CD14-positive monocyte (primary cell): ENCODE measurements around the gene HERC4. TPM values are rescaled to one million over a fixed set of nuclear protein-coding genes. Genes with fewer than 3 reads are reported as not detected.

ENCODE experiments used
- DNase-seq, 3 donors: peaks; one replicate each; pipeline ENCODE4 v3.0.0-alpha.2; 2011 to 2022
- H2AFZ ChIP-seq: 2 replicates; pipeline ENCODE4 v1.6.0; 2012; ENCODE audit warnings: mild to moderate bottlenecking, low read depth, low read length, inconsistent platforms; ENCODE audit not compliant: insufficient read depth, poor library complexity, severe bottlenecking
- H3K27ac ChIP-seq, 2 donors: 1 replicate in 1 of 2; 2 replicates in 1 of 2; pipeline ENCODE4 v1.5.1; 2012 to 2013; ENCODE audit warnings: low read length in 2 of 2, control low read depth in 1 of 2, inconsistent platforms in 1 of 2, low read depth in 1 of 2, mild to moderate bottlenecking in 1 of 2
- H3K27me3 ChIP-seq, 2 donors: one replicate each; pipeline versions ENCODE4 v1.6.0 to v1.6.1; 2011 to 2013; ENCODE audit warnings: low read length in 2 of 2; ENCODE audit not compliant: control insufficient read depth in 2 of 2, insufficient read depth in 2 of 2
- H3K36me3 ChIP-seq, 2 donors: replicated peaks in 1 of 2; 1 replicate in 1 of 2; 2 replicates in 1 of 2; pipeline versions ENCODE4 v1.5.1 to v1.6.1; 2012 to 2013; ENCODE audit warnings: low read length in 2 of 2, control low read depth in 1 of 2, inconsistent platforms in 1 of 2, mild to moderate bottlenecking in 1 of 2; ENCODE audit not compliant: insufficient read depth in 2 of 2, control insufficient read depth in 1 of 2
- H3K4me1 ChIP-seq, 2 donors: 1 replicate in 1 of 2; 2 replicates in 1 of 2; pipeline versions ENCODE4 v1.5.1 to v1.6.1; 2012 to 2013; ENCODE audit warnings: low read length in 2 of 2, control low read depth in 1 of 2, inconsistent platforms in 1 of 2, mild to moderate bottlenecking in 1 of 2, moderate library complexity in 1 of 2; ENCODE audit not compliant: insufficient read depth in 2 of 2, control insufficient read depth in 1 of 2
- H3K4me2 ChIP-seq: replicated peaks from 2 replicates; pipeline ENCODE3; 2012; ENCODE audit warnings: low read length, moderate library complexity, mild to moderate bottlenecking; ENCODE audit not compliant: poor library complexity, severe bottlenecking; ENCODE audit errors: extremely low read depth
- H3K4me3 ChIP-seq, 3 experiments: fragments of 200-600 bp in 1 of 3; sonication (generic) in 1 of 3; replicated peaks in 1 of 3; 1 replicate in 2 of 3; 2 replicates in 1 of 3; pipeline ENCODE4 v1.5.1; 2011 to 2013; ENCODE audit warnings: low read length in 3 of 3, mild to moderate bottlenecking in 3 of 3, control low read depth in 2 of 3, low read depth in 2 of 3, inconsistent platforms in 1 of 3, moderate library complexity in 1 of 3
- H3K79me2 ChIP-seq: 2 replicates; pipeline ENCODE4 v1.6.0; 2012; ENCODE audit warnings: mild to moderate bottlenecking, control low read depth, inconsistent platforms, low read length, moderate library complexity; ENCODE audit not compliant: insufficient read depth
- H3K9ac ChIP-seq: 2 replicates; pipeline ENCODE4 v1.6.0; 2017; ENCODE audit warnings: low read length, mild to moderate bottlenecking; ENCODE audit not compliant: insufficient read depth, poor library complexity, severe bottlenecking
- H3K9me3 ChIP-seq, 2 donors: replicated peaks in 1 of 2; 1 replicate in 1 of 2; 2 replicates in 1 of 2; pipeline versions ENCODE4 v1.5.1 to v1.6.1; 2012 to 2013; ENCODE audit warnings: low read length in 2 of 2, control low read depth in 1 of 2; ENCODE audit not compliant: control insufficient read depth in 1 of 2, insufficient read depth in 1 of 2
- H4K20me1 ChIP-seq: 2 replicates; pipeline ENCODE4 v1.6.0; 2012; ENCODE audit warnings: mild to moderate bottlenecking, low read length, control low read depth, moderate library complexity; ENCODE audit not compliant: insufficient read depth
- H3K27ac Mint-ChIP-seq, 7 donors: one replicate each; pipeline ENCODE4 v1.8.0; 2020; ENCODE audit warnings: mild to moderate bottlenecking in 7 of 7, mixed read lengths in 7 of 7, moderate library complexity in 6 of 7, inconsistent platforms in 2 of 7
- H3K27me3 Mint-ChIP-seq, 3 donors: one replicate each; pipeline ENCODE4 v1.8.0; 2021 to 2022; ENCODE audit warnings: low read depth in 3 of 3, mild to moderate bottlenecking in 3 of 3, mixed read lengths in 3 of 3, moderate library complexity in 3 of 3, inconsistent platforms in 1 of 3
- H3K36me3 Mint-ChIP-seq, 2 donors: one replicate each; pipeline ENCODE4 v1.8.0; 2020; ENCODE audit warnings: mixed read lengths in 2 of 2, inconsistent platforms in 1 of 2, mild to moderate bottlenecking in 1 of 2
- H3K4me1 Mint-ChIP-seq: one replicate; pipeline ENCODE4 v1.8.0; 2020; ENCODE audit warnings: mild to moderate bottlenecking, mixed read lengths
- H3K4me3 Mint-ChIP-seq, 2 donors: one replicate each; pipeline ENCODE4 v1.8.0; 2020; ENCODE audit warnings: mild to moderate bottlenecking in 2 of 2, mixed read lengths in 2 of 2, moderate library complexity in 1 of 2
- H3K9me3 Mint-ChIP-seq, 7 donors: one replicate each; pipeline ENCODE4 v1.8.0; 2020 to 2022; ENCODE audit warnings: mixed read lengths in 7 of 7, mild to moderate bottlenecking in 6 of 7, moderate library complexity in 6 of 7, inconsistent platforms in 2 of 7
- CTCF ChIP-seq: fragments of 200-600 bp; IDR thresholded peaks from one replicate; pipeline ENCODE4 v1.8.0; 2022; ENCODE audit warnings: antibody characterized with exemption, mild to moderate bottlenecking
- WGBS: methylation state at CpG from one replicate; pipeline ENCODE4 v1.1.5; 2013; ENCODE audit warnings: missing lambda C conversion rate; ENCODE audit not compliant: insufficient coverage; 5-methylcytosine and 5-hydroxymethylcytosine counted together
- intact Hi-C, 2 donors: fragments of 100-400 bp; cut with micrococcal nuclease; formaldehyde crosslinking; loops; one replicate each; pipeline versions ENCODE4 v1.15.0 to v1.15.1; 2023
- polyA plus RNA-seq, 3 donors: library from polyadenylated mRNA; depleted of rRNA in 1 of 3; unstranded in 2 of 3; stranded (reverse) in 1 of 3; fragments of 300-500 nt in 2 of 3; fragments of >200 nt in 1 of 3; fragmentation: Illumina TruSeq in 2 of 3; gene quantifications; 1 replicate in 2 of 3; 2 replicates in 1 of 3; pipeline ENCODE4 v1.2.3, GENCODE V29; 2012 to 2021

HERC4 gene
- polyA plus RNA-seq, 3 donors = 10.7 to 17.5 (median 14.3) TPM

GRCh38 chr10:68081916-68082315, 6.8 kb upstream of the HERC4 start:
- 100% methylated on average over 4 of the region's 6 CpGs for WGBS
- TF ChIP-seq CTCF = no peak
- Histone ChIP-seq H3K27ac (no peak overlapping the region), H3K9ac (no peak overlapping the region), H3K9me3 (no peaks in the 10 kb centered on the region), H3K4me2 (no peak overlapping the region), H3K4me3 (no peak overlapping the region), H2AFZ (no peak overlapping the region), H3K36me3 (no peaks in the 10 kb centered on the region), H3K79me2 (no peaks in the 10 kb centered on the region), H3K27me3 (no peaks in the 10 kb centered on the region), H3K4me1 (no peaks in the 10 kb centered on the region), H4K20me1 (no peaks in the 10 kb centered on the region)
- Mint-ChIP-seq H3K27me3 (peaks cover 0 to 2% (median 1%) of the 10 kb centered on the region in 3 donors), H3K4me3 (no peak overlapping the region), H3K27ac (no peak overlapping the region), H3K36me3 (no peaks in the 10 kb centered on the region), H3K4me1 (no peaks in the 10 kb centered on the region), H3K9me3 (no peaks in the 10 kb centered on the region)
- intact Hi-C loops = no loop called here
- DNase-seq = no peak

GRCh38 chr10:68080853-68081431, 5.9 kb upstream of the HERC4 start:
- Histone ChIP-seq H3K4me1 (no peaks in the 10 kb centered on the region), H3K4me2 (no peak overlapping the region), H2AFZ (peak overlapping the region; percentile 46), H3K79me2 (no peaks in the 10 kb centered on the region), H3K27ac (no peak overlapping the region), H3K4me3 (no peak overlapping the region), H3K27me3 (no peaks in the 10 kb centered on the region), H3K9ac (no peak overlapping the region), H4K20me1 (no peaks in the 10 kb centered on the region), H3K36me3 (no peaks in the 10 kb centered on the region), H3K9me3 (no peaks in the 10 kb centered on the region)
- Mint-ChIP-seq H3K4me1 (no peaks in the 10 kb centered on the region), H3K36me3 (no peaks in the 10 kb centered on the region), H3K9me3 (no peaks in the 10 kb centered on the region), H3K27me3 (peaks cover 0 to 2% (median 1%) of the 10 kb centered on the region in 3 donors), H3K27ac (no peak overlapping the region), H3K4me3 (no peak overlapping the region)
- DNase-seq = no peak
- intact Hi-C loops = no loop called here
- WGBS = 86% methylated on average over 3 of the region's 5 CpGs
- no peak for TF ChIP-seq CTCF
